ENCODE data around the gene MYT1. TPM values are rescaled to one million over a fixed set of nuclear protein-coding genes. Genes with fewer than 3 reads are reported as not detected.

MYT1 gene
- total and polyA plus RNA-seq, 2 experiments from 2014 or later, result 0.03 to 0.06 TPM

- no peak overlapping the region for H3K4me3 ChIP-seq
- no peaks in the 10 kb centered on the region for H3K27me3 ChIP-seq
- no peaks in the 10 kb centered on the region for H3K9me2 ChIP-seq (replicated peaks; ENCODE audit: insufficient read depth)
- WGBS (ENCODE audit: low lambda C conversion rate, missing lambda C conversion rate), result 92% methylated on average over 24 of the region's 27 CpGs
- no peak overlapping the region for H3K27ac ChIP-seq
- H2AFZ ChIP-seq, result no peak overlapping the region
- TF ChIP-seq EZH2 (IDR thresholded peaks at IDR 0.05; ENCODE audit: borderline replicate concordance), result no peak
- TF ChIP-seq EZH2phosphoT487 (IDR thresholded peaks at IDR 0.05; ENCODE audit: low read depth, severe bottlenecking, unreplicated experiment), result no peak
- TF ChIP-seq CTCF (IDR thresholded peaks at IDR 0.05; ENCODE audit: poor library complexity), result no peak
- no peak for DNase-seq (ENCODE audit: low spot score)
- H3K79me2 ChIP-seq, result no peaks in the 10 kb centered on the region
- peaks cover 8% of the 10 kb centered on the region for H3K4me1 ChIP-seq (ENCODE audit: insufficient read depth)
- H3K36me3 ChIP-seq (replicated peaks; ENCODE audit: insufficient read depth, low read depth), result no peaks in the 10 kb centered on the region
- H3K4me2 ChIP-seq, result no peak overlapping the region
- H4K20me1 ChIP-seq (ENCODE audit: insufficient read depth, poor library complexity, severe bottlenecking), result no peaks in the 10 kb centered on the region
- H3K9me3 ChIP-seq (ENCODE audit: low read depth), result no peaks in the 10 kb centered on the region
Measured at GRCh38 chr20:64231621-64232550, 67.6 kb downstream of the MYT1 start.

- peaks cover 8% of the 10 kb centered on the region for H3K4me1 ChIP-seq (ENCODE audit: insufficient read depth)
- H3K9me2 ChIP-seq (replicated peaks; ENCODE audit: insufficient read depth), result no peaks in the 10 kb centered on the region
- no peak for TF ChIP-seq EZH2phosphoT487 (IDR thresholded peaks at IDR 0.05; ENCODE audit: low read depth, severe bottlenecking, unreplicated experiment)
- TF ChIP-seq EZH2 (IDR thresholded peaks at IDR 0.05; ENCODE audit: borderline replicate concordance), result no peak
- TF ChIP-seq CTCF (IDR thresholded peaks at IDR 0.05; ENCODE audit: poor library complexity), result no peak
- no peak overlapping the region for H3K27ac ChIP-seq
- no peak for DNase-seq (ENCODE audit: low spot score)
- WGBS (ENCODE audit: low lambda C conversion rate, missing lambda C conversion rate), result 93% methylated on average over 3 of the region's 3 CpGs
- H3K79me2 ChIP-seq, result no peaks in the 10 kb centered on the region
- no peaks in the 10 kb centered on the region for H3K36me3 ChIP-seq (replicated peaks; ENCODE audit: insufficient read depth, low read depth)
- no peak overlapping the region for H2AFZ ChIP-seq
- no peaks in the 10 kb centered on the region for H3K27me3 ChIP-seq
- no peak overlapping the region for H3K4me3 ChIP-seq
- H3K4me2 ChIP-seq, result no peak overlapping the region
- no peaks in the 10 kb centered on the region for H4K20me1 ChIP-seq (ENCODE audit: insufficient read depth, poor library complexity, severe bottlenecking)
- no peaks in the 10 kb centered on the region for H3K9me3 ChIP-seq (ENCODE audit: low read depth)
Measured at GRCh38 chr20:64232794-64233193, 68.5 kb downstream of the MYT1 start.

GRCh38 chr20:64233725-64234124 is 69.5 kb downstream of the MYT1 start:
- Histone ChIP-seq H3K4me3 (no peak overlapping the region), H4K20me1 (ENCODE audit: insufficient read depth, poor library complexity, severe bottlenecking) (no peaks in the 10 kb centered on the region), H3K27ac (no peak overlapping the region), H3K36me3 (replicated peaks; ENCODE audit: insufficient read depth, low read depth) (no peaks in the 10 kb centered on the region), H3K27me3 (no peaks in the 10 kb centered on the region), H3K79me2 (no peaks in the 10 kb centered on the region), H2AFZ (no peak overlapping the region), H3K9me2 (replicated peaks; ENCODE audit: insufficient read depth) (no peaks in the 10 kb centered on the region), H3K4me2 (no peak overlapping the region), H3K4me1 (ENCODE audit: insufficient read depth) (peaks cover 8% of the 10 kb centered on the region), H3K9me3 (ENCODE audit: low read depth) (no peaks in the 10 kb centered on the region)
- no peak for DNase-seq (ENCODE audit: low spot score)
- TF ChIP-seq EZH2phosphoT487 (IDR thresholded peaks at IDR 0.05; ENCODE audit: low read depth, severe bottlenecking, unreplicated experiment), result no peak
- TF ChIP-seq EZH2 (IDR thresholded peaks at IDR 0.05; ENCODE audit: borderline replicate concordance), result no peak
- no peak for TF ChIP-seq CTCF (IDR thresholded peaks at IDR 0.05; ENCODE audit: poor library complexity)
- WGBS (ENCODE audit: low lambda C conversion rate, missing lambda C conversion rate), result 92% methylated on average over 5 of the region's 5 CpGs

Data from hepatocyte (in vitro differentiated cells).